GM19324 (cell line): ENCODE data around the gene PHLDA2.
"Not testable (repeated sequence)": the region's sequence is repeated elsewhere in the genome, so short reads cannot be mapped to it uniquely, and the experiment has no call there.

Experiments used
- ATAC-seq: cut with Tn5 transposase; IDR thresholded peaks from one replicate; pipeline ENCODE4 v1.9.1; 2021; ENCODE audit warnings: mild to moderate bottlenecking, moderate library complexity; ENCODE audit not compliant: unreplicated experiment, low FRiP score

Gene PHLDA2

GRCh38 chr11:2945757-2946287, 16.6 kb upstream of the PHLDA2 start:
- no peak for ATAC-seq

GRCh38 chr11:2945031-2945756, 16.0 kb upstream of the PHLDA2 start:
- ATAC-seq: no peak

GRCh38 chr11:2944530-2944929, 15.3 kb upstream of the PHLDA2 start:
- ATAC-seq: no peak

GRCh38 chr11:2943711-2944118, 14.5 kb upstream of the PHLDA2 start:
- no peak for ATAC-seq

- ATAC-seq: no peak
Measured at GRCh38 chr11:2942872-2943710, 13.9 kb upstream of the PHLDA2 start.

GRCh38 chr11:2942447-2942846, 13.2 kb upstream of the PHLDA2 start:
- ATAC-seq: no peak

- no peak for ATAC-seq
Measured at GRCh38 chr11:2940921-2941821, 12.0 kb upstream of the PHLDA2 start.

GRCh38 chr11:2940147-2940920, 11.1 kb upstream of the PHLDA2 start:
- ATAC-seq: no peak

GRCh38 chr11:2938458-2939418, 9.5 kb upstream of the PHLDA2 start:
- ATAC-seq: not testable (repeated sequence)

- not testable (repeated sequence) for ATAC-seq
Measured at GRCh38 chr11:2937641-2938457, 8.6 kb upstream of the PHLDA2 start.

GRCh38 chr11:2934611-2935239, 5.5 kb upstream of the PHLDA2 start:
- ATAC-seq: no peak

- no peak for ATAC-seq
Measured at GRCh38 chr11:2934021-2934550, 4.9 kb upstream of the PHLDA2 start.

- ATAC-seq: no peak
Measured at GRCh38 chr11:2933375-2934020, 4.3 kb upstream of the PHLDA2 start.

- ATAC-seq: no peak
Measured at GRCh38 chr11:2932850-2933251, 3.6 kb upstream of the PHLDA2 start.

- ATAC-seq: no peak
Measured at GRCh38 chr11:2931771-2932738, 2.8 kb upstream of the PHLDA2 start.

GRCh38 chr11:2931420-2931746, 2.2 kb upstream of the PHLDA2 start:
- no peak for ATAC-seq
